ENCODE results near the gene CEP70.

CEP70 gene

GRCh38 chr3:138465925-138466324 is 128.1 kb downstream of the CEP70 start:
- no peak for TF ChIP-seq CTCF (IDR thresholded peaks at IDR 0.05; ENCODE audit: low read depth, low read length, missing control alignments)
- in situ Hi-C loops (cut with HindIII; ENCODE audit: low sequenced_read_pairs), result loop anchor here (25.0 kb wide), 1 partner anchor 446 kb away; no protein-coding TSS in a partner anchor
- no peak overlapping the region for H3K4me3 ChIP-seq (ENCODE audit: low read depth, low read length)
- DNase-seq (ENCODE audit: low read depth), result no peak

GRCh38 chr3:138465451-138465850 is 128.6 kb downstream of the CEP70 start:
- DNase-seq (ENCODE audit: low read depth), result no peak
- no peak for TF ChIP-seq CTCF (IDR thresholded peaks at IDR 0.05; ENCODE audit: low read depth, low read length, missing control alignments)
- no peak overlapping the region for H3K4me3 ChIP-seq (ENCODE audit: low read depth, low read length)
- in situ Hi-C loops (cut with HindIII; ENCODE audit: low sequenced_read_pairs), result loop anchor here (25.0 kb wide), 1 partner anchor 447 kb away; no protein-coding TSS in a partner anchor

- H3K4me3 ChIP-seq (ENCODE audit: low read depth, low read length), result no peak overlapping the region
- no peak for DNase-seq (ENCODE audit: low read depth)
- no peak for TF ChIP-seq CTCF (IDR thresholded peaks at IDR 0.05; ENCODE audit: low read depth, low read length, missing control alignments)
- in situ Hi-C loops (cut with HindIII; ENCODE audit: low sequenced_read_pairs), result loop anchor here (25.0 kb wide), 1 partner anchor 448 kb away; no protein-coding TSS in a partner anchor
Measured at GRCh38 chr3:138464491-138464860, 129.6 kb downstream of the CEP70 start.

- in situ Hi-C loops (cut with HindIII; ENCODE audit: low sequenced_read_pairs), result loop anchor here (25.0 kb wide), 1 partner anchor 448 kb away; no protein-coding TSS in a partner anchor
- TF ChIP-seq CTCF (IDR thresholded peaks at IDR 0.05; ENCODE audit: low read depth, low read length, missing control alignments), result no peak
- no peak overlapping the region for H3K4me3 ChIP-seq (ENCODE audit: low read depth, low read length)
- DNase-seq (ENCODE audit: low read depth), result no peak
Measured at GRCh38 chr3:138463724-138464490, 130.2 kb downstream of the CEP70 start.

GRCh38 chr3:138461896-138462295 is 132.2 kb downstream of the CEP70 start:
- DNase-seq (ENCODE audit: low read depth), result no peak
- H3K4me3 ChIP-seq (ENCODE audit: low read depth, low read length), result no peak overlapping the region
- in situ Hi-C loops (cut with HindIII; ENCODE audit: low sequenced_read_pairs), result loop anchor here (25.0 kb wide), 1 partner anchor 450 kb away; no protein-coding TSS in a partner anchor
- no peak for TF ChIP-seq CTCF (IDR thresholded peaks at IDR 0.05; ENCODE audit: low read depth, low read length, missing control alignments)

GRCh38 chr3:138461246-138461645 is 132.8 kb downstream of the CEP70 start:
- in situ Hi-C loops (cut with HindIII; ENCODE audit: low sequenced_read_pairs), result loop anchor here (25.0 kb wide), 1 partner anchor 451 kb away; no protein-coding TSS in a partner anchor
- no peak overlapping the region for H3K4me3 ChIP-seq (ENCODE audit: low read depth, low read length)
- TF ChIP-seq CTCF (IDR thresholded peaks at IDR 0.05; ENCODE audit: low read depth, low read length, missing control alignments), result no peak
- no peak for DNase-seq (ENCODE audit: low read depth)
